Nephron (organoid): ENCODE data around the gene ANKRD36.
"Not testable (repeated sequence)": the region's sequence is repeated elsewhere in the genome, so short reads cannot be mapped to it uniquely, and the experiment has no call there.

Experiments used
- H3K27ac Mint-ChIP-seq, 3 experiments: 2 replicates each; pipeline ENCODE4 v1.8.0; 2020; ENCODE audit warnings: mixed read lengths in 3 of 3, mild to moderate bottlenecking in 2 of 3, moderate library complexity in 1 of 3
- H3K27me3 Mint-ChIP-seq: 2 replicates; pipeline ENCODE4 v1.8.0; 2021; ENCODE audit warnings: low read depth, mild to moderate bottlenecking, moderate library complexity, mixed read lengths
- H3K36me3 Mint-ChIP-seq: 2 replicates; pipeline ENCODE4 v1.8.0; 2020; ENCODE audit warnings: low read depth, mixed read lengths
- H3K4me1 Mint-ChIP-seq: 2 replicates; pipeline ENCODE4 v1.8.0; 2020; ENCODE audit warnings: mixed read lengths
- H3K4me3 Mint-ChIP-seq, 3 experiments: 2 replicates each; pipeline ENCODE4 v1.8.0; 2020; ENCODE audit warnings: mild to moderate bottlenecking in 3 of 3, mixed read lengths in 3 of 3, moderate library complexity in 2 of 3
- H3K9me3 Mint-ChIP-seq: 2 replicates; pipeline ENCODE4 v1.8.0; 2020; ENCODE audit warnings: mixed read lengths
- CTCF ChIP-seq, 3 experiments: fragments of 200-600 bp; sonication (generic); IDR thresholded peaks; one replicate each; pipeline ENCODE4 v1.5.0; 2021; ENCODE audit warnings: antibody characterized with exemption in 3 of 3; ENCODE audit not compliant: unreplicated experiment in 3 of 3

The ANKRD36 gene

DNA sequence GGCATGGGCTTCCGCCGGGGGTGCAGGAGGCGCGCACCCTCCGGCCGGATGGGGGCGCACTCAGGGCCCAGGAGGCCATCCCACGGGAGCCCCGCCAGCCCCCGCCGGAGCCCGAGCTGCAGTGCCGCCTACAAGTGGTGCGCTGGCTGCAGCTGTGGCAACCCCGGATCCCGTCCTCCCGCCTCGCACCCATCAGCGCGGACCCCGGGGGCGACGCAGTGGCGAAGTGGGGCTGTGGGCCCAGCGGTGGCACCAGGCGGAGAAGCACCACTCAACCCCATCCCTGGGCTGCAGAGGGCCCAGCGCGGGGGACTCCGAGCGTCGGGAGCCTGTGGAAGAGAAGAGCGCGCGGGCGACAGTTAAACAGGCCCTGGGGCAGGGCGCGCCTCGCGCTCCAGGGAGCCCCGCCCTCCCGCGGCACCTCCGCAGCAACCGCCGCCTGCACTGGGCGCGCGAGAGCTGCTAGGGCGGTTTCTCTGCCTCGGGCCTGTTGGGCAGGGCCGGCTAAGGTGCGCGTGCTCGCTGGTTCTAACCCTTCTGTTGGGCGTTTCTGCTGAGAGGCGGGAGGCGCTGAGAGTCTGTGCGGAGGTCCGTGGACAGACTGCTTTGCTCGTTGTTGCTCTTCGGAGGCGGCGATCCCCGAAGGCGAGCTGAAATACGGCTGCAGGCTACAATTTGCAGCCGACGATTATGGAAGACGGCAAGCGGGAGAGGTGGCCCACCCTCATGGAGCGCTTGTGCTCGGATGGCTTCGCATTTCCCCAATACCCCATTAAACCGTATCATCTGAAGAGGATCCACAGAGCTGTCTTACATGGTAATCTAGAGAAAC lies at the start of gene ANKRD36:
ANKRD36 (plus strand) TSS at position 104 of the 832 bp plus-strand sequence; CDS start at position 691, 587 bp downstream.
- peak within 1 kb of the TSS; percentile 99 to 100 (median 99) for H3K4me3 Mint-ChIP-seq

GRCh38 chr2:97066030-97066429 lies 46.9 kb upstream of the ANKRD36 start:
- not testable (repeated sequence) for H3K9me3 Mint-ChIP-seq, H3K27ac Mint-ChIP-seq, H3K4me1 Mint-ChIP-seq, H3K36me3 Mint-ChIP-seq, H3K4me3 Mint-ChIP-seq
- peaks cover 13% of the 10 kb centered on the region for H3K27me3 Mint-ChIP-seq

More for the DNA sequence above, at the start of gene ANKRD36:
- not testable (repeated sequence) for H3K9me3 Mint-ChIP-seq, H3K36me3 Mint-ChIP-seq, H3K4me1 Mint-ChIP-seq
- peak; percentile 36 to 40 (median 37) for TF ChIP-seq CTCF (IDR thresholded peaks at IDR 0.05; ENCODE audit: unreplicated experiment in 3 of 3)
- Mint-ChIP-seq H3K27ac (peak within 1 kb of the TSS; percentile 98 to 100 (median 99)), H3K27me3 (peaks cover 20% of the 10 kb centered on the region)

DNA sequence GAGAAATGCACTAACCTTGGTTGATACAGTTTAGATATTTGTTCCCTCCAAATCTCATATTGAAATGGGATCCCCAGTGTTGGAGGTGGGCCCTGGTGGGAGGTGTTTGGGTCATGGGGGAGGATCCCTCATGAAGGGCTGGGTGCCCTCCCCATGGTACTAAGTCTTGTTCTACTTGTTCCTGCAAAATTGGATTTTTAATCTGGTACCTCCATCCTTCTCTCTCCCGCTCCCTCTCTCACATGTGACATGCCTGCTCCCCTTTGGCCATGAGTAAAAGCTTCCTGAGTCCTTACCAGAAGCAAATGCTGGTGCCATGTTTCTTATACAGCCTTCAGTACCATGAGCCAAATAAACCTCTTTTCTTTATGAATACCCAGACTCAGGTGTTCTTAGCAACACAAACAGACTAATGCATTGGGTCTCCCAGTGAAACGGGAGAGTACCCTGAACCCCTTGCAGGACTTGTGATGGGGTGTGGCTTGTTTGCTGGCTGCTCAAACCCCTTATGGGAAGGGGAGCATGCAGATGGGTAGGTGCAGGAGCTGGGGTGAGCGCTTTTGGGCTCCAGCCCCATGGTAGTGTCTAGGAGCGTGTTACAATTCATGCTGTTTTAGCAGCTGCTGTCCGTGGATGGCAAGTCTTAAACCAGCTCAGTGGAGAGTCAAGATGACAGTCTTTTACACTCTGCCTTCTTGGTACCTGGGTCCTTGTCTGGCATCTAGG lies 45.5 kb upstream of the ANKRD36 start:
- H3K27ac Mint-ChIP-seq = no peak overlapping the region
- H3K36me3 Mint-ChIP-seq = no peaks in the 10 kb centered on the region
- no peak overlapping the region for H3K4me3 Mint-ChIP-seq
- no peak for TF ChIP-seq CTCF (IDR thresholded peaks at IDR 0.05; ENCODE audit: unreplicated experiment in 3 of 3)
- peaks cover 5% of the 10 kb centered on the region for H3K9me3 Mint-ChIP-seq
- H3K4me1 Mint-ChIP-seq = no peaks in the 10 kb centered on the region
- peaks cover 13% of the 10 kb centered on the region for H3K27me3 Mint-ChIP-seq

GRCh38 chr2:97068074-97068473 lies 44.9 kb upstream of the ANKRD36 start:
- no peak for TF ChIP-seq CTCF (IDR thresholded peaks at IDR 0.05; ENCODE audit: unreplicated experiment in 3 of 3)
- H3K9me3 Mint-ChIP-seq = peaks cover 5% of the 10 kb centered on the region
- no peaks in the 10 kb centered on the region for H3K4me1 Mint-ChIP-seq
- no peak overlapping the region for H3K4me3 Mint-ChIP-seq
- no peaks in the 10 kb centered on the region for H3K36me3 Mint-ChIP-seq
- peaks cover 9% of the 10 kb centered on the region for H3K27me3 Mint-ChIP-seq
- H3K27ac Mint-ChIP-seq = no peak overlapping the region

- H3K27me3 Mint-ChIP-seq, H3K4me3 Mint-ChIP-seq, H3K27ac Mint-ChIP-seq, H3K36me3 Mint-ChIP-seq, H3K4me1 Mint-ChIP-seq, H3K9me3 Mint-ChIP-seq: not testable (repeated sequence)
Measured at GRCh38 chr2:97068722-97069121, 44.2 kb upstream of the ANKRD36 start.

GRCh38 chr2:97070915-97071314 lies 42.0 kb upstream of the ANKRD36 start:
- not testable (repeated sequence) for H3K9me3 Mint-ChIP-seq, H3K4me1 Mint-ChIP-seq, H3K4me3 Mint-ChIP-seq, H3K36me3 Mint-ChIP-seq, H3K27ac Mint-ChIP-seq, H3K27me3 Mint-ChIP-seq

GRCh38 chr2:97077213-97077612 lies 35.7 kb upstream of the ANKRD36 start:
- not testable (repeated sequence) for H3K4me3 Mint-ChIP-seq, H3K36me3 Mint-ChIP-seq, H3K27me3 Mint-ChIP-seq, H3K9me3 Mint-ChIP-seq, H3K27ac Mint-ChIP-seq, H3K4me1 Mint-ChIP-seq

DNA sequence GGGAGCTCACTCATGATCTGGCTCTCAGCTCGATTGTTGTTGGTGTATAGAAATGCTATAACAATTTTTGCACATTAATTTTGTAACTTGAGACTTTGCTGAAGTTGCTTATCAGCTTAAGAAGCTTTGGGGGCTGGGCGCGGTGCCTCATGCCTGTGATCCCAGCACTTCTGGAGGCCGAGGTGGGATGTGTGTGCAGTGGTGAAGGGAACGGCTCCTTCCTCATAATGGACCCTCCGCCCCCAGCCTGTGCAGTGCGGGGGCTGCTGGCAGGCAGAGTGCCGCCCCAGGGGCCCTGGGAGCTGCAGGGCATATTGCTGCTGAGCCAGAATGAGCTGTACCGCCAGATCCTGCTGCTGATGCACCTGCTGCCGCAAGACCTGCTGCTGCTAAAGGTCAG lies 32.1 kb upstream of the ANKRD36 start:
- not testable (repeated sequence) for H3K4me3 Mint-ChIP-seq, H3K27me3 Mint-ChIP-seq, H3K27ac Mint-ChIP-seq, H3K36me3 Mint-ChIP-seq, H3K9me3 Mint-ChIP-seq, H3K4me1 Mint-ChIP-seq

DNA sequence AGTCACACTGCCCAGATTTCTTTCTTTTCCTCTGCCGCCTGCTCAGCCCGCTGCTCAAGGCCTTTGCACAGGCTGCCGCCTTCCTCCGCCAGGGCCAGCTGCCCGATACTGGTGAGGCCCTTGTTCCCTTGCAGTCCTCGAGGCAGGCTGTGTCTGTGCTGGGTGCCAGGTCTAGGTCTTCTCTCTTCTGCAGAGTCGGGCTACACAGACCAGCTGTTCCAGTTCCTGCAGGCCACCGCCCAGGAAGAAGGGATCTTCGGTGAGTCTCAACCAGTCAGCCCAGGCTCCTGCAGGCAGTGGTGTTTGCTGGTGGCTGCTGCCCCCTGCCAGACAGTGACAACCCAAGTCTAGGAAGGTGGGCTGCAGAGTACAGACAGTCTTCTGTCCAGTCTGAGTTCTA lies 30.7 kb upstream of the ANKRD36 start:
- not testable (repeated sequence) for H3K4me1 Mint-ChIP-seq, H3K9me3 Mint-ChIP-seq, H3K27me3 Mint-ChIP-seq, H3K36me3 Mint-ChIP-seq, H3K27ac Mint-ChIP-seq, H3K4me3 Mint-ChIP-seq

GRCh38 chr2:97083516-97083915 lies 29.4 kb upstream of the ANKRD36 start:
- H3K4me3 Mint-ChIP-seq, H3K27ac Mint-ChIP-seq, H3K4me1 Mint-ChIP-seq, H3K27me3 Mint-ChIP-seq, H3K9me3 Mint-ChIP-seq, H3K36me3 Mint-ChIP-seq: not testable (repeated sequence)

DNA sequence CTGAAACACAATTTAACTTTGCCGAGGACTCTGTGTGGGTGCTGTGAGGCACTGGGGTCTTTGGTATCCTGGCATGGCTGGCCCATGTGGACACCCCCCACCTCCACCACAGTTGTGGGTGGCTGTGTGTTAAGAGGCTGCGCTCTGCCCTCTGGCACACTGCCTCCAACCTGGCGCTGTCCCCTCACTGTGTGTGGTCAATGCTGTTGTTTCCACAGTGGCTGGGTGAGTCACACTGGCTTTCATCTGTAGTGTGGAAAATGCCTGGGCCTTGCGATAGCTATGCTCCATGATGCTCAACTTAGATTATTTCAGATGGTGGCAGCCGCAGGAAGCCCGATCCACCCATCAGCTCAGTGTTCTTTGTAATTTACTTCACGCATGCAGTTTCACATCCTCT lies 27.9 kb upstream of the ANKRD36 start:
- H3K27me3 Mint-ChIP-seq, H3K27ac Mint-ChIP-seq, H3K9me3 Mint-ChIP-seq, H3K36me3 Mint-ChIP-seq, H3K4me1 Mint-ChIP-seq, H3K4me3 Mint-ChIP-seq: not testable (repeated sequence)

DNA sequence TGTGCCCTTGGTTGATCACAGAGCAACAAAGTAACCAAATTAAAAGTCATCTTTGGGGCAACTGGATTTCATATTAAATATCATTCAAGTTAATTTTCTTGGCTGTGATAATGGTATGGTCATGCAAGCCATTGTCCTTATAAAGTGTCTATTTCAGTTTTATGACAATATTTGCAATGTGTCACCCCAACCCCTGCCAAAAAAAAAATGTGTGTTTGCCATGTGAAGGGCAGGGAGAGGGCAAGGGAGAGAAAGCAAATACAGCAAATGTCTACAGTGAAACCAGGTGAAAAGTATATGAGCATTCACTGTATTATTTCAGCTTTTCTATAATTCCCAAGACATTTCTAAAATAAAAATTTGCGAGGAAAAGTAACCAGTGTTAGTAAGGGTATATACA lies 24.2 kb upstream of the ANKRD36 start:
- H3K4me1 Mint-ChIP-seq, H3K27ac Mint-ChIP-seq, H3K27me3 Mint-ChIP-seq, H3K9me3 Mint-ChIP-seq, H3K36me3 Mint-ChIP-seq, H3K4me3 Mint-ChIP-seq: not testable (repeated sequence)
